Measurements from ENCODE around the gene PHAX.

GRCh38 chr5:126610616-126611015 is 9.9 kb downstream of the PHAX start:
- TF ChIP-seq POLR2A (IDR thresholded peaks at IDR 0.05) (no peak), POLR2AphosphoS5 (IDR thresholded peaks at IDR 0.05) (no peak), CTCF (IDR thresholded peaks at IDR 0.05) (no peak), EP300 (IDR thresholded peaks at IDR 0.05) (no peak)
